NCI-H446 (cell line): ENCODE results near the gene IGIP.

ENCODE experiments used
- DNase-seq, 2 experiments: peaks; one replicate each; lab custom pipeline; 2025; lab: John Stamatoyannopoulos, UW

Gene IGIP

GRCh38 chr5:140125637-140126036 is at the start of gene IGIP:
TSS of gene IGIP (plus strand) at chr5:140125937. CDS start at chr5:140128477, 2,540 bp downstream.
- no peak for DNase-seq

GRCh38 chr5:140076142-140076541 is 49.6 kb upstream of the IGIP start:
- no peak for DNase-seq

- no peak for DNase-seq
These were observed 48.9 kb upstream of the IGIP start for GRCh38 chr5:140076788-140077187.

GRCh38 chr5:140083120-140083519 is 42.6 kb upstream of the IGIP start:
- DNase-seq: no peak

GRCh38 chr5:140083650-140084049 is 42.1 kb upstream of the IGIP start:
- DNase-seq: no peak

GRCh38 chr5:140084541-140084940 is 41.2 kb upstream of the IGIP start:
- no peak for DNase-seq

- DNase-seq: no peak
These were observed 35.5 kb upstream of the IGIP start for GRCh38 chr5:140090251-140090650.

- no peak for DNase-seq
These were observed 32.6 kb upstream of the IGIP start for GRCh38 chr5:140093179-140093578.

- no peak for DNase-seq
These were observed 31.9 kb upstream of the IGIP start for GRCh38 chr5:140093866-140094265.

- no peak for DNase-seq
These were observed 30.8 kb upstream of the IGIP start for GRCh38 chr5:140094889-140095288.

- no peak for DNase-seq
These were observed 24.6 kb upstream of the IGIP start for GRCh38 chr5:140101179-140101578.

- no peak for DNase-seq
These were observed 22.6 kb upstream of the IGIP start for GRCh38 chr5:140103154-140103553.

GRCh38 chr5:140104100-140104499 is 21.6 kb upstream of the IGIP start:
- DNase-seq: no peak

GRCh38 chr5:140106101-140106500 is 19.6 kb upstream of the IGIP start:
- DNase-seq: no peak

GRCh38 chr5:140106805-140107311 is 18.9 kb upstream of the IGIP start:
- no peak for DNase-seq

GRCh38 chr5:140107312-140108092 is 18.2 kb upstream of the IGIP start:
- DNase-seq: peak; percentile 72 to 90

GRCh38 chr5:140108093-140109017 is 17.4 kb upstream of the IGIP start:
- no peak for DNase-seq

- DNase-seq: no peak
These were observed 16.5 kb upstream of the IGIP start for GRCh38 chr5:140109018-140109758.

- DNase-seq: no peak
These were observed 15.7 kb upstream of the IGIP start for GRCh38 chr5:140109759-140110645.

- DNase-seq: no peak
These were observed 15.1 kb upstream of the IGIP start for GRCh38 chr5:140110646-140110957.
